Mucosa of descending colon (tissue), 3 donors: ENCODE results near the gene G6PC3. TPM values are rescaled to one million over a fixed set of nuclear protein-coding genes. Genes with fewer than 3 reads are reported as not detected.

ENCODE experiments used
- ATAC-seq: fragments of 200-7000 bp; cut with Tn5 transposase; one replicate; pipeline ENCODE4 v1.9.1; 2020; ENCODE audit warnings: mild to moderate bottlenecking, moderate library complexity
- DNase-seq, 3 donors: peaks; one replicate each; pipeline ENCODE4 v3.0.0-alpha.2; 2020
- H3K36me3 ChIP-seq: fragments of 200-600 bp; one replicate; pipeline ENCODE4 v1.8.0; 2021; ENCODE audit warnings: low read depth, mild to moderate bottlenecking
- H3K4me1 ChIP-seq: fragments of 200-600 bp; one replicate; pipeline ENCODE4 v1.8.0; 2021; ENCODE audit warnings: low read depth, mild to moderate bottlenecking
- H3K4me3 ChIP-seq: fragments of 200-600 bp; one replicate; pipeline ENCODE4 v1.8.0; 2021; ENCODE audit warnings: mild to moderate bottlenecking
- H3K9me3 ChIP-seq: fragments of 200-600 bp; one replicate; pipeline ENCODE4 v1.8.0; 2021; ENCODE audit warnings: mild to moderate bottlenecking
- CTCF ChIP-seq: fragments of 200-600 bp; IDR thresholded peaks from one replicate; pipeline ENCODE4 v1.8.0; 2022; ENCODE audit warnings: antibody characterized with exemption, mild to moderate bottlenecking
- intact Hi-C, 2 donors: fragments of 100-400 bp; cut with DNase I in 1 of 2; cut with micrococcal nuclease in 1 of 2; formaldehyde crosslinking; loops; one replicate each; pipeline versions ENCODE4 v1.11.0 to v1.11.1; 2022; cut with DNase I, micrococcal nuclease
- total RNA-seq, 3 donors: library from RNA; stranded (reverse); fragmentation: NEBNext Ultra II Directional in 2 of 3; extraction: Animal tissue kit (Norgen Biotek cat#: 25700) in 2 of 3; gene quantifications; one replicate each; pipeline versions ENCODE4 v1.2.1 to v1.2.4, GENCODE V29; 2021 to 2023
- donor health status: DM: no; HTN: no; CAD: no; lungs with moderate emphysema.
- donor health status: DM: no; HTN: no; CAD: no.
- donor health status: DM: no; HTN: yes; CAD: no.

The G6PC3 gene
- total RNA-seq, 3 donors from 2014 or later, result 29.5 to 48.1 (median 30.0) TPM

- Histone ChIP-seq H3K4me1 (peaks cover 20% of the 10 kb centered on the region), H3K36me3 (no peaks in the 10 kb centered on the region), H3K4me3 (peak overlapping the region; percentile 25), H3K9me3 (no peaks in the 10 kb centered on the region)
- no peak for TF ChIP-seq CTCF
- intact Hi-C loops, result loop anchor here in 1 of 2 donors (5.0 kb wide), 1 partner anchor 36 kb away; no protein-coding TSS in a partner anchor
- DNase-seq (no peak), ATAC-seq (no peak)
Measured at GRCh38 chr17:44071198-44071520, 624 bp downstream of the G6PC3 start.

GRCh38 chr17:44071772-44072171 lies 1.2 kb downstream of the G6PC3 start:
- Histone ChIP-seq H3K9me3 (no peaks in the 10 kb centered on the region), H3K4me1 (peaks cover 20% of the 10 kb centered on the region), H3K36me3 (no peaks in the 10 kb centered on the region), H3K4me3 (no peak overlapping the region)
- TF ChIP-seq CTCF, result no peak
- DNase-seq (no peak), ATAC-seq (no peak)
- intact Hi-C loops, result loop anchor here in 1 of 2 donors (5.0 kb wide), 1 partner anchor 36 kb away; no protein-coding TSS in a partner anchor

GRCh38 chr17:44074231-44074910 lies 3.8 kb downstream of the G6PC3 start:
- no peaks in the 10 kb centered on the region for H3K36me3 ChIP-seq
- no peak for TF ChIP-seq CTCF
- no peak overlapping the region for H3K4me3 ChIP-seq
- DNase-seq, result no peak
- ATAC-seq, result no peak
- H3K4me1 ChIP-seq, result peaks cover 9% of the 10 kb centered on the region
- intact Hi-C loops, result loop anchor here in 1 of 2 donors (5.0 kb wide), 1 partner anchor 33 kb away; no protein-coding TSS in a partner anchor
- H3K9me3 ChIP-seq, result no peaks in the 10 kb centered on the region

GRCh38 chr17:44074911-44075285 lies 4.4 kb downstream of the G6PC3 start:
- Histone ChIP-seq H3K9me3 (no peaks in the 10 kb centered on the region), H3K36me3 (no peaks in the 10 kb centered on the region), H3K4me1 (peaks cover 9% of the 10 kb centered on the region), H3K4me3 (no peak overlapping the region)
- ATAC-seq (no peak), DNase-seq (no peak)
- intact Hi-C loops, result loop anchor here in 1 of 2 donors (5.0 kb wide), 1 partner anchor 32 kb away; no protein-coding TSS in a partner anchor
- no peak for TF ChIP-seq CTCF

GRCh38 chr17:44075598-44076293 lies 5.2 kb downstream of the G6PC3 start:
- ATAC-seq (no peak), DNase-seq (no peak)
- peaks cover 9% of the 10 kb centered on the region for H3K4me1 ChIP-seq
- intact Hi-C loops, result no loop called here
- TF ChIP-seq CTCF, result no peak
- H3K4me3 ChIP-seq, result no peak overlapping the region
- H3K36me3 ChIP-seq, result no peaks in the 10 kb centered on the region
- H3K9me3 ChIP-seq, result no peaks in the 10 kb centered on the region
